Stimulated activated CD4-positive, alpha-beta T cell treated with anti-CD3 and anti-CD28 coated beads, TNF-alpha, amount 100 ng/mL, for 48 hours (primary cell): ENCODE results near the gene PHLDB1.

ENCODE experiments used
- DNase-seq, 3 donors: peaks; one replicate each; pipeline ENCODE4 v3.0.0-alpha.2; 2020; ENCODE audit warnings: low read depth in 3 of 3

The PHLDB1 gene

DNA sequence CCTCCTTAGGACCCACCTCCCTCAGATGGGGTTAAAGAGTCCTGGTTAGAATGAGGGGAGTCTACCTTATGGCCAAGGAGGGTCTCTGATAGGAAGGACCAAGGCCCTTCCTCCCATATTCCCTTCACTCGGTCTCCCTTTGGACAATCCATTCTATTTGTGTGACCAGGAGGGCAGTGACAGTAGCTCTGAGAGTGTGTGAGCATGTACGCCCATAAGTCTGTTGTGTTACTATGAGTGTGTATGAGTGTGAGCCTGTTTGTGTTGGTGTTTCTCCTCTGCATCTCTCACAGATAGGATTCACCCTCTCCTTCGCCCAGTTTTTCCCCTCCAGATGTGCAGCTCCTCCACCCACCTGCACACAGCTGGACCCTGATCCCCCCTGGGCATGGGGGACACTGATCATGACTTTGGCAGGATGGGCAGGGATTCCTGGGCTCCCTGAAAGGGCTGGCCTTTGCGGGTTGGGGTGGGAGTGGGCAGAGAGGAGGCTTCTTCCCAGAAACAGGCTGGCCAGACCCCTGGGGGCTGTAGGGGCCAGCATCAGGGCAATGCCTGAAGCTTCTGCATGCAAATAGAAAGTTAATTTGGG is 14.5 kb downstream of the PHLDB1 start:
- DNase-seq: no peak

DNA sequence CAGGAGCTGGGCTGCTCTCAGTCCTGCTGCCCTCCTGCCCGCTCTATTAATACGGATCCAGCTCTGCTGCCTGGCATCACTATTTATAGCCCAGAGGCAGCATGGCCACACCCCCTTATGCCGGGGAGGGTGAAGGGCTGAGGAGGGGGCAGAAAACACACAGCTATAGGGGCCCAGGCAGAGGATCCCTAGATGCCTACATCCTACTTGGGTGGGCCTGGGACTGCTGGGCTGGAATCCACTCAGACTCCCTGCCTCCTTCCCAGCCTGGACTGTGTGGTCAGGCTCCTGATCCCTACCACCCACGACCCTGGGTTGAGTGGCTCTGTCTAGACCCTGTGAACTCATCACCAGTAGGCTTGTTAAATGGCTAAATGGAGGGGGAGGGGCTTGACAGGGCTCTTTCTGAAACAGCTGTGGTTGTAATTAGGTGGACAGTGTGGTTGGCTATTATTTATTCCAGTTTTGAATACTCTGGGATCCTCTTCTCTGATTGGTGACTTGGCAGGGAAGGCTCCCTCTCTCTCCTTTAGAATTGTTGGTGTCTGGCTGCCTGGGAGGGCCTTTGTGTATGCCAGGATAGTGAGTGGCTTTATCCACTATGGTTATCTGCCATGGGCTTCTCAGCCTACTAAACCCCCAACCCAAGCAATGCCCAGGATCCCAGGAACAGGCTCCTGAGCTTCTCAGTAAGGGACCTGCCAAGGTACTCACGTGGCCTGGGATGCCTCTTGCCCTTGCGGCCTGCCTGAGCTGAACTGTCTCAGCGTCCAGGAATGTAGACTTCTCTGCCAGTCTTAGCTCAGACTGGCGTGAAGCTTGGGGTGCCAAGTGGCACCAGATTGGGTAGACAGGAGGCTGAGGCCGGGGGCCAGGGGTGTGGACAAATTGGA is 15.2 kb downstream of the PHLDB1 start:
- DNase-seq: no peak

DNA sequence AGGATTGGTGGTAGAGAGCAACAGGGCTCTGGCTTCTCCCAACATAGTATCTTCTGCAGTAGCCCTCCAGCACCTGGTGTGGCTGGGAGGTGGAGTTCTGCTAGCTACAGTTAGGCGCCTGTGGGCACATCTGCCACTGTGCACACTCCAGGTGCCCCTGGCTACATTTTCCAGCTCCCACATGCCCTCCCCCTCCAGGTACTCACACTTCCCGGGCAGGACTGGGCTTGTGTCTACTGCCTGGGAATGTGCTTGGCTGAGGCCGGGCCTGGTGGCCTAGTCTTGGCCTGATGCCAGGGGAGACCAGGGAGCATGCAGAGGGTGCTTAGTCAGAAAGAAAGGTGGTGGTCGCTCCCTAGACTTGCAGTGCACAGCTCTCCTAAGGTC is 15.8 kb downstream of the PHLDB1 start:
- no peak for DNase-seq

DNA sequence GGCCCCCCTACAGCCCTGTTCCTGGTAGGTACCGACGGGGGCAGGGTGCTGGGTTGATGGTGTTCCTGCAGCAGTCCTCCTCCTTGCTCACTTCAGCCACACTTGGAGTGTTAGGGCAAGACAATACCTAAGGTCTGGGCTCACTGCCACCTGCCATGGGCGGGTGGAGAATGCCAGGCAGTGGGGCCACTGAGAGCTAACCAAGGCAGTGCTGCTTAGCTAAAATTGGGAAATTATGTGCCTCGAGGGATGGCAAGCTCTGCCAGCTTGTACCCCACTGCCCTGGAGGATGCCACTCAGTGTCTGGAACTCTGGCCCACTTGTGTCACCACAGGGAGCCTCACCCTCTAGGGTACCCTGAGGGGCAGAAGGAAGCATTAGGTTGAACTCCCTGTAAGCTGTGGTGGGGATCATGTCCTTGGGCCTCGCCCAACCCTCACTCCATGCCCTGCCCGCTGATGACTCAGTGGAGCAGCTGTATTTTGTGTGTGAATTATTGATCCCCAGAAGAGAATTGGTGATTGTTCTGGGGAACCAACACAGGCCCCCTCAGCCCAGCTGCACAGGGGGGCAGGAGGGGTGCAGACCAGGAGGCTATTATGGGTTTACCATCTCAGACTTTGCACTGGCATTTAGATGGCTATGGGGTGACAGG is 17.7 kb downstream of the PHLDB1 start:
- no peak for DNase-seq

DNA sequence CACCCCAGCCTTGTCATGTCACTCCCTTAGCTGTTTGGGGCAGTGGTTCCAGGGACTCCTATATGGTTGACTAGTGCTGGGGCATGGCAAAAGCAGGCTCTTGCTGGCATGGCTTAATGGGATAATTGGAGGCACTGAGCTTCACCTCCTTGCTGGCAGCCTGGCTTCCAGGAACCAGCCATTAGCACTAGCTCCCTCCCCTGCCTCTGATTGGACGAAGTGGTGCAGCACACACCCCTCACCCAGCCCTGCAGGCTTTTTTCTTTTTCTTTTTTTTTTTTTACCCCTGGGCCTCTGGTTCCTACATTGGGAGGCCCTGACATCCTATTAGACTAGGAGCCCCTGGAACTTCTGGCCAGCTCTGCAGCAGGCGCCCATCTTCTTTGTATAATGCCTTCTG is 18.6 kb downstream of the PHLDB1 start:
- no peak for DNase-seq

DNA sequence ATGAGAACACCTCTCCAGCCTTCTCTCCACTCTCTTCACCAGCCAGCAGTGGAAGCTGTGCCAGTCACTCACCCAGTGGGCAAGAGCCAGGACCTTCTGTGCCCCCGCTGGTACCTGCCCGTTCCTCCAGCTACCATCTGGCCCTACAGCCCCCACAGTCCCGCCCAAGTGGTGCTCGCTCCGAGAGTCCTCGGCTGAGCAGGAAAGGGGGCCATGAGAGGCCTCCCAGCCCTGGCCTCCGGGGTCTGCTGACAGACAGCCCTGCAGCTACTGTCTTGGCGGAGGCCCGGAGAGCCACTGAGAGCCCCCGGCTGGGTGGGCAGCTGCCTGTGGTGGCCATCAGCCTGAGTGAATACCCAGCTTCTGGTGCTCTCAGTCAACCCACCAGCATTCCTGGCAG is 20.2 kb downstream of the PHLDB1 start:
- DNase-seq: no peak

DNA sequence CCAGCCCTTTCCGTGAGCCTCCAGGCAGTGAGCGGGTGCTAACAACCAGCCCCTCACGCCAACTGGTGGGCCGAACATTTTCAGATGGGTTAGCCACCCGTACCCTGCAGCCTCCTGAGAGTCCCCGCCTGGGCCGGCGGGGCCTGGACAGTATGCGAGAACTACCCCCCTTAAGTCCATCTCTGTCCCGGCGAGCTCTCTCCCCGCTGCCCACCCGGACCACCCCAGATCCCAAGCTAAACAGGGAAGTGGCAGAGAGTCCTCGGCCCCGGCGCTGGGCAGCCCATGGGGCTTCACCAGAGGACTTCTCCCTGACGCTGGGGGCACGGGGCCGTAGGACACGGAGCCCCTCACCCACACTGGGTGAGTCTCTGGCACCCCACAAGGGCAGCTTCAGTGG is 20.6 kb downstream of the PHLDB1 start:
- DNase-seq: no peak

DNA sequence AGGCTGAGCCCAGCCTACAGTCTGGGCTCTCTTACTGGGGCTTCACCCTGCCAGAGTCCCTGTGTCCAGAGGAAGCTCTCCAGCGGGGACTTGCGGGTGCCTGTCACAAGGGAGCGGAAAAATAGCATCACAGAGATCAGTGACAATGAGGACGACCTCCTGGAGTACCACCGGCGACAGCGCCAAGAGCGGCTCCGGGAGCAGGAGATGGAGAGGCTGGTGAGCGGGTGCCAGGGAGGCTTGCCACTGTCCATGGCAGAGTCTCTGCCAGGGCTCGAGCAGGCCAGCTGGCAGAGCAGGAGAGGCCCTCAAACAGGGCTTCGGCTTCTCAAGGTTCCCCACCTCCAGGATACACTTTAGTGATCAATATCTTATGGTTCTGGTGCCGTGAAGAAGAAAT is 21.0 kb downstream of the PHLDB1 start:
- no peak for DNase-seq

DNA sequence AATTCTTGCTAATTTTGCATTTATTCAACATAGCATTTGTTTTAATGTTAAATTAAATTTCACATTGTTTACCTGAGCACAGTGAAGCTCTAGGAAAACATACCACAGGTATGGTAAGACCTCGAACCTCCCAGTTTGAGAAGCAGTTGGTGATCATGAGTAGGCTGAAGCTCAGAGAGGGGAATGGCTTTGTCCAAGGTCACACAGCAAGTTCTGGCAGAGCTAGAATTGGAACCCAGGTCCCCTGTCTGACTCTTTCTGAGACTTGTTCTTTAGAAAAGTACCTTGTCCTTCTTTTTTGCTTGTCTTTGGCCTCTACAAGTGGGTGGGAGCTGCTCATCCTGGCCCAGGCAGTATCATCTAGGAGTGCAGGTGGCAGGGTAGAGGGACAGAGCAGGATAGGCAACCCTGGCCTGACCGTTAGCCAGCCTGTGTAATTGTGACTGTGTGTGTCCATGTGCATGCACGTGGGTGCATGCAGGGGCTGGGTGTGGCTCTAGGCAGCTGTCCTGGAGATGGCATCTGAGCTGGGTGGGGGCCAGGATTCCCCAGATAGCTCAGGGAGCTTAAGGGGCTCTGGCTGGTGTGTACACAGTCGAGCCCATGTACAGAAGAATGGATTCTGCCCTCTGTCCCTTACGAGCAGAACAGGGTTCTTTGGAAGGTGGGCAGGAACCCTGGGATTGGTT is 21.6 kb downstream of the PHLDB1 start:
- DNase-seq: no peak

DNA sequence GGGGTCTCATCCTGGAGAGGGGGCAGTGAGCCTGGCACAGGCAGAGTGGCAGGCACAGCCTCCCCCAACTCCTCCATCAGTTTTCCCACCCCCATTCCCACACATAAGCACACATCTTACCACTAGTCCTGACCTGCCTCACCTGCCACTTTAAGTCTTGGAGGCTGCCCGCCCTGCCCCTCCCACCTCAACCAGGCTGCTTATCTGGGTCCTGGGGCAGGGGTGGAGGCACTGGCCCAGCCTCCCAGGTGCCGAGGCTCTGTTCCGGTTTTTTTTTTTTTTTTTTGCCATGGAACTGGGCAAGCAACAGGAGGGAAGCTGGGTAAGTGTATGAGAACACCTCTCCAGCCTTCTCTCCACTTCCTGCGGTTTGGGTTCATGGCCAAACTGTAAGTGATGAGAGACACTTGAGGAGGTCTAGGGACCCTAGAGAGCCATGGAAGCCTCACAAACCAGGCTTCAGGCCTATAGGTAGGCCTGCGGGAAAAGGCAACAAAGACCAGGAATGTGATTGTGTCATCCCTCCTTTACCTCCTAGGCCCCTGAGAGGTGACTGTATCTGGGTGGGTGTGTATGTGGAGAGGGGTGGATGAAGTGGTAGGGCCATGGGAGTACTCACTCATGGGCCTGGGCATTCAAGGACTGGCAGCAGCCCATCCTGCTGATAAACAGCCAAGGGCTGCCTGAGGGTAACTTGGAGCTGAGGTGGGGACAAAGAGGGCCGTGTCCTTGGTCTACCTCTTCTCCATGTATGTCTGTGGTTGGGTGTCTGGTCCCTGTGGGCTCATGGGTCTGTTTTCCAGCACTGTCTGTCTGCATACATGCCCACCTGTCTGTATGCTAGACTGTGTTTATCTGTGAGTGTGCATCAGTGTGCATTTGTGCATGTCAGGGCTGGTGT is 22.6 kb downstream of the PHLDB1 start:
- no peak for DNase-seq

DNA sequence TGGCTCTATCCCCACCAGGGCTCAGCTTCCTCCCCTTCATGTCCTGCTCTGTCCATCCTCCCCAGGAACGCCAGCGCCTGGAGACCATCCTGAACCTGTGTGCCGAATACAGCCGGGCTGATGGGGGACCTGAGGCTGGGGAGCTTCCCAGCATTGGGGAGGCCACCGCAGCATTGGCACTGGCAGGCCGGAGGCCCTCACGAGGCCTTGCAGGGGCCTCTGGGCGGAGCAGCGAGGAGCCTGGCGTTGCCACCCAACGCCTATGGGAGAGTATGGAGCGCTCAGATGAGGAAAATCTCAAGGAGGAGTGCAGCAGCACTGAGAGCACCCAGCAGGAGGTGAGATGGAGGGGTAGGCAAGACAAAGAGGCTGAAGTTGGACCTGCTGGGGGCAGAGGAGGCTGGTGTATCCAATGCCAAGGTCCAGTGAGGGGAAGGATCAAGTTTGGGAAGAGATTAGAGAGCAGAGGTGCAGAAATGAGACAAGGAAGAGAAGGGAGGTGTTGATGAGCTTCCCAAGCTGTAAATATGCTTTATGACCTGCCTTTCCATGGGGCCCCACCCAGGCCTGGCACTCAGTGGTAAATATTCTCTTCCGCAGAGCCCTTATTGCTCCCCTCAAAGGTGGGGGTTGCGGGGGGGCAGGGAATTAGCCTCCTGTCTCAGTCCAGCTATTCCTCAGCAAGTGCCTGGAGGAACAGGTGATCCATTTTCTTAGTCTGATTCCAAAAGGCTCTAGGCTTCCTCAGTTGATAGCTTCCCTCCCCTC is 23.9 kb downstream of the PHLDB1 start:
- no peak for DNase-seq

DNA sequence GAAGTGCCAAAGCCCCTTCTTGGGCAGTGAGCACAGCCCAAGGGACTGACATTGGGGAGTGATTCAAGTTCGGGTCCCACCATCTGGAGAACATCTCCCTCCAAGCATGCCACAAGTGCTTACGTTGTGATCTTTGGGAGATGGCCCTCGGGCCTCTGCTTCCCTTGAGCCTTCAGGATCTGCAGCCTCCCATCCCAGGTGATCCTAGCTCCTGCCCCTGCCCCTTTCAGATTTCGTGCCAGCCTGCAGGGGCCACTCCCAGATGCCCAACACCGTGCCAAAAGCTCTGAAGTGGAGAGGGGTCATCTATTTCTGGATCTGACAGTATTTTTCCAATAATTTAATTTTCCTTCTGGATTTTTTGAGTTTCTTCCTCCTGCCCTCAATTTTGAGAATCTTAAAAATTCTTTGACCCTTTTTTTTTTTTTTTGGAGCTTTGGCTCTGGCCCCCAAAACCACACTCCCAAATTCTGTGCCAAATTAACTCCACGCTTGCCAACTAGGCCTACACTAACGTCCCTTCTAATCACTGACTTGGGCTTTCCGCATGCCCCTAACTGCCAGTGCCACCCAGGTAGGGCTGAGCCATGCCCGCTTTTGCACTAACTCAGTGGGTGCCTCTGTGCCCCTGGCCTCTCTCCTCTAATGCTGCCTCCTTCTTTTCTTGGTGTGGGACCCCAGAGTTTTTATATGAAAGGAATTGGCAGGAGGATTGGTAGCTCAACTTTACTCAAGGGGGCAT is 25.3 kb downstream of the PHLDB1 start:
- no peak for DNase-seq

DNA sequence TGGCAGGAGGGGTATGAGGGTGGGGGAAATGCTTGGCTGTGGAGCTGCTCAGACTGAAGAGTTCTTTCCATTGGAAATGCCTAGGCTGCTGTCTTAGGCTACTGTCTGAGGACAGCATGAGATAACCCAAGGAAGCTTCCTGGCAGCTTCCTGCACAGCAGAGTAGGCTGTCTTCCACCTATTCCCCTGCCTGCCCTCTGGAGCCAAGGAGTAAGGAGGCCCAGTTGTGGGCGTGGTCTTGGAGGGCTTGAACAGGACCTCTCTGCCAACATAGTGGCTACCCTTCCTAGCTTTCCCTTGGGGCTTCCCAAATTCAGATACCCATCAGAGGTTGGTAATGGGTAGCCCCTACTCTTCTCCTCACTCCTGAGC is 25.9 kb downstream of the PHLDB1 start:
- no peak for DNase-seq

DNA sequence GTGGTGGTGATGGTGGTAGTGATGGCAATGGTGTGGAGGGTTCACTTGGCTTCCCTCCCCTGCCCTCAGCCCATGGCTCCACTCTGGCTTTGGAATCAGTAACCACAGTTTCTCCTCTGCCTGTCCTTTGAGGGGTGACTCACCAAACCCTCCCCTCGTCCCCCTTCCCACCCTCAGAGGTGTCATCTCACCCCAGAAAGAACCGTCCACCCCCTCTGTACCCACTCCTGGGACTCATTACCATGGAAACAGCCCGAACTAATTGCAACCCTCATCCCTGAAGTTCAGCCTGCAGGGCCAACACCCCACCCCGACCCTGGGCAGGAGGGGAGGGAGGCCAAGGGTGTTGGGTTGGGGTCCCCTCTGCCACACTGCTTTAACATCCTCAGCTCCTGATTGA is 26.6 kb downstream of the PHLDB1 start:
- no peak for DNase-seq

DNA sequence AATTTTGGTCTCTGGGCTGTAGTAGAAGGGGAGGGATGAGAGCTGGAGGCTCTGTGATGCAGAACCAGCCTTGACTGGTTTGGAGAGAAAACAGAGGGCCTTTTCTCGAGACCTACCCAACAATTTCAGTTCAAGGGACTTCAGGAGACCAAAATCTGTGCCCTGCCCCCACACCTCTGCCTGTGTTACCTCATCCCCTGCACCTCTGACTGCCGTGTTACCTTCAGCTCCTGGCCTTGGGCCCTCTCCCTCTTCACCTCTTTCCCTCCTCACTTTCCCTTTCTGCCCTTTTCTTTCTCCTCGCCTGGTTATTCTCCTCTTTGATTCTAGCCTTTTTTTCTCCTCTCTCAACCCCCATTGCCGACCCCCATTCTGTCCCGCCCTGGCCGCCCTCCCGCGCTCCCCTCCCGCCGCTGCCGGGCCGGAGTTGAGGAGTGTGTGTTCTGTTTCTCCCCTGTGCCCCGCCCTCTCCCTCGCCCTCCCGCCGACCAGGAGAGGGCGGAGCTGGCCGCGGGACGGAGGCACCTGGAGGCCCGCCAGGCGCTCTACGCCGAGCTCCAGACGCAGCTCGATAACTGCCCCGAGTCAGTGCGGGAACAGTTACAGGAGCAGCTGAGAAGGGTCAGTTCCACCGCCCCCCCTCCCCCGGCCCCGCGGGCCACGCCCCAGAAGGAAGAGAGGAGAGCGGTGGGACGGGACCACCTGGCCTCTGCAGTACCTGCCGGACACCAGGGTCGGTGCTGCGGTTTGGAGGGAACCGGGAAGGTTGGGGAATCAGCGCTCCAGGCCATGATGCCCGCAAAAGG is 27.2 kb downstream of the PHLDB1 start:
- no peak for DNase-seq

DNA sequence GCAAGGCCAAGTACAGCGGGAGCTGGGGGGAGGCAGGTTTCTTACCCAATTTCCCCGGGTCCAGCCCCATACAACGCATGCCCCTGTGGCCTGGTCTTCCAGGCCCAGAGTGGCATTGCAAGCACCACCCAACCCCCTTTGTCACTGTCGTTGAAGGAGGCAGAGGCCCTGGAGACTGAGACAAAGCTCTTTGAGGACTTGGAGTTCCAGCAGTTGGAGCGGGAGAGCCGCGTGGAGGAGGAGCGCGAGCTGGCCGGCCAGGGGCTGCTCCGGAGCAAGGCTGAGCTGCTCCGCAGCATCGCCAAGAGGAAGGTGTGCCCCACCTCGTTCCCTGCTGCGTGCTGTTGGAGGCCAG is 27.8 kb downstream of the PHLDB1 start:
- DNase-seq: no peak

DNA sequence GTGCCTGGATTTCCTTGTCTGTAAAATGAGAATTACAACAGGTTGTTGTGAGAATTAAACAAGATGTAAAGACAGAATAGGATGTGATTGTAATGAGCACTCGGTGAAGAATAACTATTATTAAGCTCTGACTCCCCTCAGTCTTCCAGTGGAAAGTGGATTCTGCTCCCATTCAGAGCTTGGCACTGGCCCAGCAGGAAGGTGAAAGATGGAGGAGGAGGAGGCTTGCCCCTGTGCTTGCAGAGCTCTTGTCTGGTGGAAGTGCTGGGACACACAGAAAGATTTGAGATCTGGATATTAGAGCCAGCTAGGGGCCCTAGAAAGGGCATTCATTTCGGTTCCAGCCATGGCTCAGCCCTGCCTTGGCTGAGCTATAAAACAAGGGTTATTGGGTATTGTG is 28.2 kb downstream of the PHLDB1 start:
- DNase-seq: no peak

DNA sequence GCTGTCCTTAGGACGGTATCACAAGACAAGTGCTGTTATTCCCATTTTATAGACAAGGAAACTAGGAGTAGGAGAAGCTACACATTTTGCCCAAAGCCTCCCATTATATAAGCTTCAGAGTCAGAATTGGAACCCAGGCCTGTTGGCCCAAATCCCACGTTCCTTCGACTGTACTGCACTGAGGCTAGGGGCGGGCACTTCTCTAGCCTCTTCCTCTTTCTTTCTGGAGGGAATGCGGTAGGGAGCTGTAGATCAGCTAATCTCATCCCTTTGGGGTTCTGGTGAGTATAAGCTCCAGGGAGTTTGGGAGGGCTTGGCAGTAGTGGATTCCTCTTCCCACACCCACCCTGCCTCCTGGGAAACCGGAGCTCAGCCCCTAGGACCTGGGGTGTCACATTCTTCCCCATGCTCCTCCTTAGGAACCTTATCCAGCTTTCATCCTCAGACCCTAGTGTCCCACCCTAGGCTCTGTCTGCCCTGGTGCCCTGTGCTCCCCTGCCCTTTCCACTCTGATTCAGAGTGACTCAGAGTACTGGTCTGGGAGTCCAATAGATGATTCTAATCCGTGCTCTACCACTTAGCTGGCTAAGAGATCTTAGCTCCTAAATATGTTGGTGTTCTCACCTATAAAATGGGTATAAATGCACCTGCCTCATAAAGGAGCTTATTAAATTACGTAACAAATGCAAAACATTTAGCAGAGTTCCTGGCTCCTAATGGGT is 29.3 kb downstream of the PHLDB1 start:
- no peak for DNase-seq

DNA sequence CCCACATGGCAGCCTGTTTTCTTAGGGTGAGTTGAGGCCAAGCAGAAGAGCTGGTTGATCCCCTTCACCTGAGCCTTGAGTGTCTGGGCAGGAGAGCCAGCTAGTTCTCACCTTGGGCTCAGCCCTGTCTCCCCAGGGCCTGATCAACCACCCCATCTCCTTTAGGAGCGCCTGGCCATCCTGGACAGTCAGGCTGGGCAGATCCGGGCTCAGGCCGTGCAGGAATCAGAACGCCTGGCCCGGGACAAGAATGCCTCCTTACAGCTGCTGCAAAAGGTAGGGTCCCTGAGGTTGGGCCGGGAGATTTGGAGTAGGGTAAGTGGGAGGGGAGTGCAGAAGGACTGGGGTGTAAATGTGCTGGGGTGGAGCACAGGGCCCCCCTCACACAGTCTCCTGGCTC is 31.3 kb downstream of the PHLDB1 start:
- DNase-seq: no peak
